Posterior cingulate gyrus (tissue), 11 donors: ENCODE measurements around the gene FBXL7.
A peak's percentile ranks its signal among the peaks of the same experiment; 100 is the strongest.

Experiments
- DNase-seq, 10 donors: peaks; one replicate each; pipeline versions ENCODE4 v3.0.0 to v3.0.0-alpha.2; 2020 to 2021; ENCODE audit warnings: mixed read lengths in 3 of 10
- intact Hi-C: fragments of 100-400 bp; cut with DNase I; formaldehyde crosslinking; loops from one replicate; pipeline ENCODE4 v1.15.1; 2023

The FBXL7 gene

DNA sequence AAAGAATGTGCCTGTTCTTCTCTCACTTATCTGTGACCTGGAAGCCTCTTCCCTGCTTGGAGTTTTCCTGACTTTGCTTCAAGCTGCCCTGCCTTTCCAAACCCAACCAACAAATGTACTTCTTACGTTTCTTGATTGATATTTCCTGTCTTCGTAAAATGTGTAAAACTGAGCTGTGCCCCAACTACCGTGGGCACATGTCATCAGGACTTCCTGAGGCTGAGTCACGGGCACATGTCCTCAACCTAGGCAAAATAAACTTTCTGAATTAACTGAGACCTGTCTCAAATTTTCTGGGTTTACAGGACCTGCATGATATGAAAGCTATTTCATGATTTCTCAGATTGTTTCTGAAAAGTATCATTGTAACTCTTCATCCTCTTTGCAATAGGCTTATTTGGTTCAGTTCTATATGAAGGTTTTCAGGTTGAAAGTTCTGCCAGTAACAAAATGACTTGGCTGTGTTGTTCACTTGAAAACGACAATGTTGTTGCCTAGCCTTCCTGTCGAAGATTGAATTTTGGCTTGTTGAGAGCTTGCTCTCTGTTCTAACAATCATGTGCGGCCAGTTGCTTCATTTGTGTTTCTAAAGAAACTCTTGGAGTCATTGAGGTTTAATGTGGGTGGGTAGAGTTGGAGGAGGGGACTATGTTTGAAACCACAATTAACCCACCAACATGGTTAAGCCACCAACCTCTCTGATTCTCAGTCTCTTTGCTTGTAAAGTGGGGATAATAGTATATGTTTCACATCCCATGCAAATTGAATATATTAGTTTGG lies 145.6 kb downstream of the FBXL7 start:
- no peak for DNase-seq
- intact Hi-C loops, result no loop called here

DNA sequence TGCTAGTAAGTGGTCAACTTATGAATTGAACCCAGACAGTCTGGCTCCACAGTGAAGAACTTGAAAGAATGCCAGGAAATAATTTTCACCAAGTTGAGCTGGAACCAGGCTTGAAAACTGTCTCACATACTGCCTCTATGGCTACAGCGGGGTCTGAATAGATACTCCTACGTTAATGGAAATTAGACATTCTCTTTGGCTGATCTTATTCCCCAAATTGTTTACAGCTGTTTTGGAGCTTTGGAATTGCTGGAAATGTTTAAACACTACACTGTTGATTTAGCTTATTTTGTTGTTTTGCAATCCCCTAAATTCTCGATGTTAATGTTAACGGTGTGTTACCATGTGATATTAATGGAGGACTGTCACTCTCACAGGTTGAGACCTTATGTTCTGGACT lies 146.4 kb downstream of the FBXL7 start:
- intact Hi-C loops, result no loop called here

DNA sequence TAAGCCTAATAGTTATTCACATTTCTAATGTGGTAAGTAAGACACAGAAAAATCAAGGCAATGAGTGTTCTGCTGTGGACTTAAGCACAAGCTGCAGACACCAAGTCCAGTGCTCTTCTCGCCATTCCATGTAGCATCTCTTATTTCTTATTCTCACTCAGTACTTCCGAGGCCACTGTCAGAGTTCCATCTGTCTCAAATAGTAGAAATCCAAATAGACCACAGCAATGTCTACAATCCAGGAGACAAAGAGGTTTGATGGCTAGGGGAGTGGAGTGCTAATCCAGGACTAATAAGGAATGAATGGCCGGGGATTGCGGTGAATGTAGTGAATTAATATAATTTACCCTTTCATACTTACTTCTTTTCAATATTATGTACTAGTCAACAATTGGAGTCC lies 147.3 kb downstream of the FBXL7 start:
- DNase-seq, result no peak
- intact Hi-C loops, result no loop called here

More for the DNA sequence above, 146.4 kb downstream of the FBXL7 start:
- no peak for DNase-seq

DNA sequence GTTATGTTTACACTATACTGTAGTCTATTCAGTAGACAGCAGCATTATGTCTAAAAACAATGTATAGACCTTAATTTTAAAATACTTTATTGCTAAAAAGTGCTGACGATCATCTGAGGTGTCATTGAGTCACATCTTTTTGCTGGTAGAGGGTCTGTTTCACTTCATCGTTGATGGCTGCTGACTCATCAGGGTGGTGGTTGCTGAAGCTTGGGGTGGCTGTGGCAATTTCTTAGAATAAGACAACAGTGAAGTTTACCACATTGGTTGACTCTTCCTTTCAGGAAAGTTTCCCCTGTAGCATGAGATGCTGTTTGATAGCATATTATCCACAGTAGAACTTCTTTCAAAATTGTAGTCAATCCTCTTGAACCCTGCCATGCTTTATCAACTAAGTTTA lies 150.3 kb downstream of the FBXL7 start:
- DNase-seq, result no peak

DNA sequence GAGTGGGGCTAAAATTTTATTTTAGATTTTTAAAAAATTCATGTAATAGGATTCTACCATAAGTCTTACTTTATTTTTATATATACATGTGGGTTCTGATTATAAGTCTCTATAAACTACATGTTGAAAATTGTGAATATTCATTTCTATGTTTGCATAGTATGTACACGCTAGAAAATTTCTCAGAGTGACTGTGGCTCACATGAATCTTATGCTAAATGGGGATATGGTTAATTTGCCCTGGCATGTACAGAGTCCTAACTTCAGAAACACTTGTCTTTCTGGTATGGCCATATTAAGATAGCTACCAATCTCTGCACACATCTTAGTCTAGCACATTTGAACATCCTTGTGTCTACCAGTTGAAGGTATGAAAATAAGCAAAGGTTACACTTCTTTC lies 154.8 kb downstream of the FBXL7 start:
- intact Hi-C loops, result no loop called here
- DNase-seq, result no peak

More for the DNA sequence above, 150.3 kb downstream of the FBXL7 start:
- intact Hi-C loops, result no loop called here

DNA sequence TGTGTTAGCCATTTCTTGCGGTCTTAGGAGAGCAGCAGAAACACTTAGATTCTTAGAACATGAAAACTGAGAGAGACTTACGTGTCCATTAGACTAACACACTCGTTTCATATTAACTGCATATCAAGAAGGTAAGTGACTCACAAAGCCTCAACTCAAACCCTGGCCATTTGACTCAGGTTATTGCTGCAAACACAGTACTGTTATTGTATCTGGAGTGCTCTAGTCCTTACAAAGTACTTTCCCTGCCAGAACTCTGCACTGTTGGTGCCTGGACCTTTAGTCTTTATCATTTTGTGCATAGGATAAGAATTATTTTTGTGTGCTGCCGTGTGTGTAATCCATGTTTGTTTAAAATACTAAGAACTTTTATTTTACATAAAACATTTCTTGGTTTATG lies 155.7 kb downstream of the FBXL7 start:
- DNase-seq, result no peak
- intact Hi-C loops, result no loop called here

DNA sequence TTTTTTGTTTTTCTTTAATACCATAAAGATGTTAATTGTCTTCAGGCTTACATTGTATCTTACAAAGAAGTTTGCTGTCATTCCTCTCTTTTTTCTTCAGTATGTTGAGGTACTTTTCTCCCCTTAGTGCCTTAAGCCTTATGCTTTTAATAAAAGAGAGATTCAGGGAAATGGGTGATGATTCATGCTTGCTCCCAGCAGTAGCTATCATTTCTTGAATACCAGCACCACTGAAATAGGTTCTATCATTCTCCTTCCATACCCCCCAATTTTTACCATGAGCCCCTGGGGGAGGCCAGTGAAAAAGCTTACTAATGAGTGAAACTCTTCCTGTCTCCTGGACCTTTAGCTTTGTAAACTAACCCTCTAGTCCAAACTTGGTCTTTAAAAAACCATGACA lies 165.0 kb downstream of the FBXL7 start:
- DNase-seq, result no peak
- intact Hi-C loops, result no loop called here

DNA sequence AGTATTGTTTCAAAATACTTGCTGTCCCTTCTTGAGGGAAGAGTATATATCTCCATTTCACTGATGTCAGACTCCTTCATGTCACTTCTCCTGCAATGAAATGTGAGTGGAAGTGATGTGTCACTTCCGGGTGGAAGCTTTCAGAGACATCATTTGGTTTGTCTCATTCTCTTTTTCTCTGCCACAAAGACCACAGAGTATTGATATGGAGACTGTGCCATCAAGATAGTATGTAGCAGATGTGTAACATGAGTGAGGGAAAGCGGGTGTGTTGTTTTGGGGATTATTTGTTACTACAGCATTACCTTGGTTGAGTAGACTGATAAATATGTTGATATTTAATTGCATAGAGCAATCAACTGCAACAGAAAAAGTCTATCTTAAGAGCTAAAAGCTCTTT lies 169.8 kb downstream of the FBXL7 start:
- DNase-seq, result no peak
- intact Hi-C loops, result no loop called here

DNA sequence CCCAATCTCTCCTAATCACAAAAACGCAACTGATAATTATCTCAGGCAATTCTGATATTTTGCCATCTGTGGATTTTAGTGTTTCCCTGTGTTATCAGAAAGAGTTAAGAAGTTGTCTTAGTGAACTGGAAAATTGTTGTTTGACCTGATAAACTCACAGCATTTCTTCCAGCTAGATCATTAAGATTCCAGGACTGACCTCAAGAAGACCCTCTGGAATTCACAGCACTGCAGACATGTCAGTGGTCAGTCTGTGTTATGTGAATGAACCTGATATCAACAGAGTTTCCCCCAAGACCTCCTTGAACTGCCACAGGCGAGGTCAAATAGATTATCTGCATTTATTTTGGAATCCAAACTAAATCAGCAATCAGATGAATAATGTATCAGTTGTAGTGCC lies 174.7 kb downstream of the FBXL7 start:
- DNase-seq, result no peak

DNA sequence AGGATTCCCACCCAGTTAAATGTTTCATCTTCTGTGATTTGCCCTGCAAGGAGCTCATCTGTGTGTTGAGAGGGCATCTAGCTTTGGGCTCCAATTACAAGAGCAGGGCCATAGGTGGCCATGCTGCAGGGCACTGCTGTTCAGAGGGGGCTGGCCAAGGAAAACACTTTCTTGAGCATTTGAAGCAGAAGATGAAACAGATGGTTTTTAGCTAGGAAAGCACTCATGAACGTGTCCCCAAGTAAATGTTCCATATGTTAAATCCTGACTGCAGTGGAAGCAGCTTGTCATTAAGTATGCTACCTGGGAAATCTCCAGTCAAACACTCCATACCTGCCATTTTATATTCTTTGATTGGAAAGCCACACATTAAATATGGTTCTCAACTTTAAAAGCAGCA lies 176.6 kb downstream of the FBXL7 start:
- no peak for DNase-seq
- intact Hi-C loops, result no loop called here

More for the DNA sequence above, 174.7 kb downstream of the FBXL7 start:
- intact Hi-C loops, result no loop called here

DNA sequence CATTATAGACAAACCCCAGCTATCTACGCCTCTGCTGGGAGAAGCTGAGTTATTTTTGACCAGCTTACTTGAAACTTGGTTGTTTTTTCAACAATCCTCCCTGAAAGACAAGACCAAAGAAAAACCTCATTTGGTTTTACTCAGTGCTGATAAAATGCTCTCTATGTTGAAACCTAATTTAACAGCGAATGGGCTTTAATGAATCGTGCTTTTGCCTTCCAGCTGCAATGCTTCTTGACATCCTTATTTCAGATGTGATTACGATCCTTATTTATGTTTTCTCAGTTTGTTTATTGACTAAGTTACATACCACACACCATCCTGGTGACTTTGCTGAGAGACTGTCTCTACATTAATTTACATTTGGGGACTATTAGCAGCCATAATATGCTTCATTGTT lies 179.2 kb downstream of the FBXL7 start:
- no peak for DNase-seq
- intact Hi-C loops, result no loop called here

DNA sequence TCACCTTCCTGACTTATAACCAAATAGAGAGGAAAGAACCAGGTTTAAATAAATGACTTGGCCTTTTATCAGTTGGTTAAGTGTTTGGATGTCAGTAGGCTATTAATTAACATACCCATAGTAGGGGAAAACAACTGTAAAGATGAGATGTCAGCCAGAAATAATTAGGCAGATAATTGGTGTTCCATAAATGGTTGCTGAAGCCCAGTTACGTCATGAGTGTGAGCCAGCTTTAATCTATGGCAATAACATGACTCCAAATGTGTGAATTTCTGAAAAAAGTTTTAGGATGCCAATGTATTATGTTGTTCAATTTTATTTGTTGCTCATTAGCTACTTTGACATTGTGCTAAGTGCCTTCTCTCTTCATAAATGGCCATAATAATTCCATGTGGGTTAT lies 180.5 kb downstream of the FBXL7 start:
- DNase-seq, result no peak
- intact Hi-C loops, result no loop called here

DNA sequence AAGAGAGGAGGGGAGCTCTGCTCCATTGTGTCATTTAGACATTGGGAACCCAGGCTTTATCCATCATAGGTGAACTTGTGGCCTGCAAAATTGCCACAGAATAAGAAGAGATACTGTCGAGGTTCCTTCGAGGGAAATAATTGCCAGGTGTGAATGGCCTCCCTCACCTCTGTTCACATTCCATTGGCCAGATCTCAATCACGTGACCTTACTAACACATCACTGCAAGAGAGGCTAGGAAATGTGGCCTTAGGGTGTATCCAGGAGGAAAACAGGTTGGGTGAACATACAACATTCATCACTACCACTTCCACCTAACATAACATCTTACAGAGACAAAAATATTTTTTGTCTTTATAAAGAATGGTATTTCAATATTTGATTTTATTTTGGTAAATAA lies 182.1 kb downstream of the FBXL7 start:
- no peak for DNase-seq
- intact Hi-C loops, result no loop called here

DNA sequence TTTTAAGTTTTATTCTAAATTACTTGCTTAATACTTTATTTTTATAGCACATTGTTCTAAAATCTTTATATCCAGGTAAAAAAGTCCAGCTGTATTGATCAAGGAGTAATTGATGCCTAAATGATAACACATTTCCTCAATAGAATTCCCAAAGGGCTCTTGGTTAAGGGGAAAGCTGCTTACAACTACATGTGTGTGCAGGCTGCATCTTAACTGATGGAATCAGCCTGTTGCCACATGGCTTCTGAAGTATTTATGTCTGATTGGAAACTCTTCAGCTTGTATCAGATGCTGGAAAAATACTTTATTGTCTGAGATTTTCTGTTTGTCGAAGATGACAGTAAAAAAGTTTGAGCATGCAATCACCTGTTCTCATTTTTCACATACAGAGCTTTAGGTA lies 182.6 kb downstream of the FBXL7 start:
- intact Hi-C loops, result no loop called here

DNA sequence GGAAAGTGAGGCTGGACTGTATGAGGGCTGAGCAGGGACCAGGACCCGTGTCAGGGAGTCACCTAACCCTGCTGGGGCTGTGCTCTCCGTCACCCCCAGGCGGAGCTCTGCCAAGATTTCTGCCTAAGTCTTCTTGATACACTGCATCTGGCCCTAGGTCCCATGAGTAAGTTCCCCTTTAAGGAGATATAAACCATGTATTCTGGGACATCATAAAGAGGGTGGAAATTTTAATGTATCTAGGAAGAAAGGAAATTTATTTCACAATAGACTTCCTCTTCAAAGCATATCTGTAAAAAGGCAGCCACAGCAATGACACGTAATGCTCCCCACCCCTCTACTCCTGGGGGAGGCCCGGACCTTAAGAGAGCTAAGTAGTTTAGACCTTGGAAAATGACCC lies 183.4 kb downstream of the FBXL7 start:
- intact Hi-C loops, result no loop called here
- no peak for DNase-seq

More for the DNA sequence above, 182.6 kb downstream of the FBXL7 start:
- no peak for DNase-seq

DNA sequence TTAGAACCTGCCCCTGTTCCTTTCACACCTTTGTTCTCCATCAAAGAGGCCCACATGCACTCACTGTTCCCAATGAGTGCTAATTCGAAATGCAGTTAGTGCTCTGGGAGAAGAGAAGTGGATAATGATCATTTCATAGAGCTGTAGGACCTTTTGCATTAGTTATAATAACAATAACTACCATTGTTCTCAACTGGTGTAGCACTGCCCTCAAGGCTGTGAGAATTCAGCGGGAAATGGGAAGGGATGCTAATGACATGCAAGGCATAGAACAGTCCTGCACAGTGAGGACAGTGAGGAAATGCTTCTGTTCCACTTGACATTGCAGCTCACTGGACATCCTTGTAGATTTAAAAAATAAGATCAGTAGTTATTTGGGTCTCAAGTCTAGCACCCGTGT lies 187.4 kb downstream of the FBXL7 start:
- intact Hi-C loops, result no loop called here
- DNase-seq, result no peak

DNA sequence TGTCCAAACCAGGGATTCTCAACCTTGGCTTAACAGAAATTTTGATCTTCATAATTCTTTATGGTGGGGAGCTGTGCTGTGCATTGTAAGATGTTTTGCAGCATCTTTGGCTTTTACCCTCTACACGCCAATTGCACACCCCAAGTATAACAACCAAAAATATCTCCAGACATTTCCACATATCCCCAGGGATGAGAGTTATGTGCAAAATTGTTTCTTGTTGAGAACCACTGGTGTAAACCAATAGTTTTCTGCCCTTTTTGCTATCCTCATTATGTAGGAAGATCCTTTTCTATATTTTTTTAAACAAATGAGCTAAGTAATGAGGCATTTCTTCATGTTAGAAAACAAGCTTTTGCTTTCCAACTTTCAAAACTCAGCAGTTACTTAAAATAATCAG lies 189.9 kb downstream of the FBXL7 start:
- intact Hi-C loops, result no loop called here
- DNase-seq, result no peak

DNA sequence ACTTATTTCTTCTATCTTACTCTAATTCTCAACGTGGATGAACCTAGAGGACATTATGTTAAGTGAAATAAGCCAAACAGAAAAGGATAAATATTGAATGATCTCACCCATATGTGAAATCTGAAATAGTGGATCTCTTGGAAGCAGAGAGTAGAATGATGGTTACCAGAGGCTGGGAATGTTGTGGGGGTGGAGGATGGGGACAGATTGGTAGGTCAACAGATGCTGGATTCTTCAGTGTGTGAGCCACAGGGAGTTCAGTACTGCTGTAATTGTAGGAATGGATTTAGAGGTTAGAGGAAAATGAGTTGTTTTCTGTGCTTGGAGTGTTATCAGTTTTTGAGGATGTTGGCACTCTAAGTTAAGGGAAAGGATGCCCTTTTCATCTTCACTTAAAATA lies 190.6 kb downstream of the FBXL7 start:
- intact Hi-C loops, result no loop called here
- DNase-seq, result no peak

DNA sequence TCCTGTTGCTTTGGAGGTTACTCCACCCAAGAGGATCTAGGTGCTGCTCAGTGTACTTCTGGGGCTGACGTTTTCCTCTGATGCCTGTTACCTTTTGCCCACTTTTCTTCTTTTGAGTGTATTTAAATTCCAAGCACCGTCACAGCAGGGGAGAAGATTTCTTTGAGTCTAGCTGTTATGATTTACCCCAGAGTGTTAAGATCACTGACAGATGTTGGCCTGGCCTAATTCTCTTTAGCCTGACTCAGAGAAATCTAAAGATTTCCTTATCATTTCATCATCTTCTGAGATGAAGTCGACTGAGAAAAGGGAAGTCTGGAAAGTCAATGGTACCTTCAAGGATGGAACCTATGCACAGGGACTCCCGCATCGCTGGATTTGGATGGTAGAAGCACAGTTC lies 191.5 kb downstream of the FBXL7 start:
- no peak for DNase-seq
- intact Hi-C loops, result no loop called here

DNA sequence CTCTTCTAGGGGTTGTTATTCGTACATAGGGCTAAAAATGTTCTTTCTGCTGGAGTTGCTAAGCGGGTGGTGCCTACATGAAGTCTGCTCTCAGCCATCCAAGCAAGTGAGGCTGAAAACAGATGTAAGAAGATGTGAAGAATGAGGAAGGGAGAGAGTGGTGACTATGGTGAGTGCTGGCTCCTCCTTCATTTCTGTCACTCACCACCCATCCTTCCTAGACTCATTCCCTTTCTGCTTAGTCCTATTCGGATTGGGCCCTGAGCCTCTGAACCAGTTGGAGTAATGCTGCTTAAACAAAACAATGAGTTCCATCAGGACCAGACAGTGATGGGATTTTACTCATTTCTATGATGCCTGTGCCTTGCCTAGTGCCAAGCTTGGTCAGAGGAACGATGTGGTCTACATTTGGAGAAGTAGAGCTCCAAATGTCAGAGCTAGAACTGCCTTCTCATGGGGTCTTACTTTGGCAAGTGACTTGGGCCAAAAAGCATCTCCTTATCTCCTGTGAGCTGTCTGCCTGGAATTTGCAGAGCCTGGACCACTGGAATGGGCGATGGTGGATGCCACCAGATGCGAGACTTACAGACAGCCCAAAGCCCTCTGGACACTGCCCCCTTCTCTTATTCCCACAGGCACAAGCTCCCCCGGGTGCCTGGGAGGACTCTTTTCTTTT lies 192.9 kb downstream of the FBXL7 start:
- DNase-seq, result no peak
- intact Hi-C loops, result no loop called here

DNA sequence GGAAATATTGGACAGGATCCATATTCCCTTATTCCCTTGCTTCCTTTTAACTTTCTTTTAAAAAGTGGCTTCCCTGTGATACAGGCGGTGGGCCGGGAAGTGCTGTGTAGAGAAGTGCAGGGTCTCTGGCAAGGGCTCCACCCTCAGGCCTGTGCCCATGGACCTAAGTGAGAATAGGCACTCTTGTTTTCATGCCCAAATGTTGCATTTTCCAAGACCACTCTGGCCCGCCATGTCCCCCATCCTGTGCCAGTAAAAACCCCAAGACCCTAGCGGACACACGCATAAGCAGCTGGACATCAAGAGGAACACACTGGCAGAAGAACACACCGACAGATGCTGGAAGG lies 193.4 kb downstream of the FBXL7 start:
- DNase-seq, result peak in 1 of 10 donors; percentile 80
- intact Hi-C loops, result no loop called here

DNA sequence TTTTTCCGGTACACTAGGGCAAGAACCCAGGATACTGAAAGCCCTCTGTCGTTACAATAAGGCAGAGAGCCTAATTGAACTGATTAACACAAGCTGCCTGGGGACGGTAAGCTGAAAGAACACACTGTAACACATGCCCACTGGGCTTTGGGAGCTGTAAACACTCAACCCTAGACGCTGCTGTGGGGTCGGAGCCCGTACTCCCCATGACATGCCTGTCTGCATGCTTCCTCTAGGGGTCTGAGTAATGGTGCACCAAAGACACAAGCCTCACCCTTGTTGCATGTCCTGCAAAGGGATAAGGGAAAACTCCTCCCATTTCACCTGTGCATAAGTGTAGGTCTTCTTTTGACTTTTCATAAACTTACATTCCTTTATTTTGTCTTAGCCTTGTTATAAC lies 194.0 kb downstream of the FBXL7 start:
- intact Hi-C loops, result no loop called here
- DNase-seq, result no peak
